Measurements from ENCODE around the gene CDADC1.

DNA sequence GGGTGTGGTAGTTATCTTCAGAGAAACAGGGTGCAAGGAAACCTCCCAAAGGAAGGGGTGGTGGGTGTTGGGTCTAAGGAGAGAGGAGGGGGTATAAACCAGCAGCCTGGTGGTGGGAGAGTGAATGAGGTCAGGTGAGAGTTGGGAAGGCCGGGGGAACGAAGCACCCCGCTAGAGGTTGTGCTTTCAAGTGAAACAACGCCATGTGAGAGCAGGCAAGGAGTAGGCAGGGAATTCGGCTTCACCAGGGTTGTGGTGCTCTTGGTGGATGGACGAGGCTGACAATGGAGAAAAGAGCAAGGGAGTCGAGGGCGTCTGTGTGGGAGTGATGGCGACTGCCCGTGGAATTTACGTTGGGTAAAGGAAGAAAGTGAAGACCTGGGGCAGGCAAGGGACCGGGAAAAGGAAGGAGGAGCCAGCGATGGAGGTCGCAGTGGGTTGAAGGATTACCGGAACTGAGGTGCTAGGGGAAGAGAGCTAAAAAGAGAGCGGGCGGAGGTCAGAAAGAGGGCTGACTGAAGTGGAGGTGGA is 29.7 kb upstream of the CDADC1 start:
- TF ChIP-seq, protein P1, sequence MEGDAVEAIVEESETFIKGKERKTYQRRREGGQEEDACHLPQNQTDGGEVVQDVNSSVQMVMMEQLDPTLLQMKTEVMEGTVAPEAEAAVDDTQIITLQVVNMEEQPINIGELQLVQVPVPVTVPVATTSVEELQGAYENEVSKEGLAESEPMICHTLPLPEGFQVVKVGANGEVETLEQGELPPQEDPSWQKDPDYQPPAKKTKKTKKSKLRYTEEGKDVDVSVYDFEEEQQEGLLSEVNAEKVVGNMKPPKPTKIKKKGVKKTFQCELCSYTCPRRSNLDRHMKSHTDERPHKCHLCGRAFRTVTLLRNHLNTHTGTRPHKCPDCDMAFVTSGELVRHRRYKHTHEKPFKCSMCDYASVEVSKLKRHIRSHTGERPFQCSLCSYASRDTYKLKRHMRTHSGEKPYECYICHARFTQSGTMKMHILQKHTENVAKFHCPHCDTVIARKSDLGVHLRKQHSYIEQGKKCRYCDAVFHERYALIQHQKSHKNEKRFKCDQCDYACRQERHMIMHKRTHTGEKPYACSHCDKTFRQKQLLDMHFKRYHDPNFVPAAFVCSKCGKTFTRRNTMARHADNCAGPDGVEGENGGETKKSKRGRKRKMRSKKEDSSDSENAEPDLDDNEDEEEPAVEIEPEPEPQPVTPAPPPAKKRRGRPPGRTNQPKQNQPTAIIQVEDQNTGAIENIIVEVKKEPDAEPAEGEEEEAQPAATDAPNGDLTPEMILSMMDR (conservative IDR thresholded peaks at IDR 0.05 in 1 of 2, IDR thresholded peaks at IDR 0.05 in 1 of 2; ENCODE audit: low read depth in 1 of 2, low read length in 2 of 2) = no peak
- TF ChIP-seq EZH2 (IDR thresholded peaks at IDR 0.05; ENCODE audit: low read length, missing control alignments) = no peak
